ENCODE measurements around the gene TUBA8.
"Not testable (repeated sequence)": the region's sequence is repeated elsewhere in the genome, so short reads cannot be mapped to it uniquely, and the experiment has no call there.

Gene TUBA8

DNA sequence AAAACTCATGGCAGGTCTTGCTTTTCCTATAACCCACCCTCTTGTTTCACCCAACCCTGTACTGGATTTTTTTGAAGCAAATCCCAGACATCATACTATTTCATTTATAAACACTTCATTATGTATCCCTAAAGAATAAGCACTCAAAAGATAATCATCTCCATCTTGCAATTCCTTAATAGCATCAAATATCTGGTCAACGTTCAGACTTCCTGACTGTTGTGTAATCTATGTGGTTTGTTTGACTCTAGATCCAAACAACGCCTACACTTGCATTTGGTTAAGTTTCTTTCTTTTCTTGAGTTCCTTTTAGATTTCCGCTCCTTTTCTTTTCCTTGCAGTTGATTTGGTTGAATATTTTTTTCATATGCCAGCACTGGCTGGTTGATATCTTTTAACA lies 61.6 kb downstream of the TUBA8 start:
- DNase-seq, result not testable (repeated sequence)

DNA sequence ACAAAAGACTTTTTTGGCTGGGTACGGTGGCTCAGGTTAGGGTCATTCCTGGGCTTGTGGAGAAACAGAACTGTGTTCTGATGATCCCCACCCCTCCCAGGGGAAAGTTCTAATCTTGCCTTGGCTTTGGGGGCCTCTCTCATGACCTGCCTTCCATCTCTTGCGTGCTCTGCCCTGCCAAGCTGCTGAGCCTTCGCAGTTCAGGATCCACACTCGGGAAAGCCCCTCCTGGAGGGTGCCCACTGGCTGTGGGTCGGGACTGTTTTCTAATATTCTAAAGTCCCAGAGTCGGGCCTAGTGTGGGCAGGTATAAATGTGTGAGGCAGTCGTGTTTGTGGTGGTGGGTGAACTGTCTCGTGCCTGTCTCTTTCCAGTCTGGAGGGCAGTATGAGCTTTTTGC lies 62.2 kb downstream of the TUBA8 start:
- not testable (repeated sequence) for DNase-seq

DNA sequence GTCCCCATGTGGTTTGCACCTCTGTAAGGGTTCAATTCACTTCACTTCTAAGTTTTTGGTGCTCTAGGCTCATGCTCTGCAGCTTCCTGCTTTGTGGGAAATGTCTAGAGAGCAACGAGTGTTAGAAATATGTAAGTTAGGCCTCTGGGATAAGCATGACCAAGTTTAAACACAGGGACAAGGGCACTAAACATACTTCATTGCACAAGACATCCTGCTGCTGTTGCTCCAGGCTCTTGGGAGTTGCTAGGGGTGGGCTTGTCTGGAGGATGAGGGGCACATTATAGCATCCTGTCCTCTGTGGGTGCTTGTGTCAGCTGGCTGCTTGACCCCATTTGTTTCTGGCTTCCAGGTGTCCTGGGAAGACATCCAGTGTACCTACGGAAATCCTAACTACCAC lies 62.8 kb downstream of the TUBA8 start:
- not testable (repeated sequence) for DNase-seq

Measured in hypothalamus (tissue), 51 donors.